Adipose tissue (tissue), 3 donors: ENCODE results near the gene NPLOC4. TPM values are rescaled to one million over a fixed set of nuclear protein-coding genes. Genes with fewer than 3 reads are reported as not detected.

Source experiments
- H3K27ac ChIP-seq: one replicate; pipeline ENCODE4 v1.5.1; 2013; ENCODE audit warnings: low read depth, low read length
- WGBS, 3 donors: extraction: QIAGEN DNeasy Blood & Tissue Kit; methylation state at CpG; one replicate each; pipeline ENCODE4 v1.1.7; 2013; 5-methylcytosine and 5-hydroxymethylcytosine counted together
- polyA plus RNA-seq, 3 donors: library from polyadenylated mRNA; stranded (reverse); fragments of 200-250 nt; gene quantifications; one replicate each; pipeline ENCODE4 v1.2.3, GENCODE V29; 2013
- donor health status: healthy with polysubstance abuse.
- donor health status: Bipolar disorder and iron deficiency.
- donor health status: healthy.

Gene NPLOC4
- polyA plus RNA-seq, 3 donors = 21.9 to 53.4 (median 30.8) TPM

GRCh38 chr17:81520021-81520901, 116.7 kb downstream of the NPLOC4 start:
- WGBS, 3 donors = 66 to 80% (median 71%) methylated on average over 13 to 14 of the region's 14 CpGs
- no peak overlapping the region for H3K27ac ChIP-seq

GRCh38 chr17:81519284-81520020, 117.5 kb downstream of the NPLOC4 start:
- 5 to 9% (median 8%) methylated on average over 46 to 61 of the region's 61 CpGs for WGBS, 3 donors
- H3K27ac ChIP-seq = no peak overlapping the region

GRCh38 chr17:81518785-81519283, 118.1 kb downstream of the NPLOC4 start:
- peak overlapping the region; percentile 1 for H3K27ac ChIP-seq
- WGBS, 3 donors = 1 to 19% (median 2%) methylated on average over 36 to 47 of the region's 47 CpGs

GRCh38 chr17:81518113-81518784, 118.7 kb downstream of the NPLOC4 start:
- peak overlapping the region; percentile 1 for H3K27ac ChIP-seq
- WGBS, 3 donors = 42 to 56% (median 45%) methylated on average over 21 to 24 of the region's 24 CpGs

- WGBS, 3 donors = 63 to 75% (median 70%) methylated on average over 23 to 24 of the region's 24 CpGs
- no peak overlapping the region for H3K27ac ChIP-seq
Observed at GRCh38 chr17:81517339-81518112, 119.4 kb downstream of the NPLOC4 start.

- WGBS, 3 donors = 85 to 93% (median 89%) methylated on average over 9 of the region's 9 CpGs
- H3K27ac ChIP-seq = no peak overlapping the region
Observed at GRCh38 chr17:81517009-81517338, 119.9 kb downstream of the NPLOC4 start.

GRCh38 chr17:81516439-81516838, 120.5 kb downstream of the NPLOC4 start:
- 73 to 84% (median 84%) methylated on average over 4 of the region's 4 CpGs for WGBS, 3 donors
- H3K27ac ChIP-seq = no peak overlapping the region

GRCh38 chr17:81515530-81516041, 121.3 kb downstream of the NPLOC4 start:
- WGBS, 3 donors = 53 to 72% (median 60%) methylated on average over 19 of the region's 19 CpGs
- no peak overlapping the region for H3K27ac ChIP-seq

GRCh38 chr17:81514739-81515529, 122.0 kb downstream of the NPLOC4 start:
- WGBS, 3 donors = 0 to 1% (median 0%) methylated on average over 48 to 82 of the region's 82 CpGs
- peak overlapping the region; percentile 99 for H3K27ac ChIP-seq

- H3K27ac ChIP-seq = peak overlapping the region; percentile 99
- WGBS, 3 donors = 0 to 2% (median 1%) methylated on average over 21 to 34 of the region's 34 CpGs
Observed at GRCh38 chr17:81514489-81514738, 122.5 kb downstream of the NPLOC4 start.

GRCh38 chr17:81513753-81514488, 123.0 kb downstream of the NPLOC4 start:
- WGBS, 3 donors = 1% methylated on average over 58 to 64 of the region's 64 CpGs
- H3K27ac ChIP-seq = peak overlapping the region; percentile 99

GRCh38 chr17:81513372-81513752, 123.5 kb downstream of the NPLOC4 start:
- 0 to 2% (median 1%) methylated on average over 18 to 23 of the region's 23 CpGs for WGBS, 3 donors
- peak overlapping the region; percentile 99 for H3K27ac ChIP-seq

GRCh38 chr17:81512562-81513371, 124.1 kb downstream of the NPLOC4 start, which contains the start of gene ACTG1:
TSS of gene ACTG1 (minus strand) at chr17:81512799. CDS start at chr17:81512354, 445 bp downstream.
- WGBS, 3 donors = 0 to 1% (median 1%) methylated on average over 61 to 111 of the region's 111 CpGs
- H3K27ac ChIP-seq = peak within 1 kb of the TSS; percentile 99

GRCh38 chr17:81511804-81512561, 124.9 kb downstream of the NPLOC4 start:
- 1% methylated on average over 59 to 62 of the region's 62 CpGs for WGBS, 3 donors
- H3K27ac ChIP-seq = peak overlapping the region; percentile 29

- H3K27ac ChIP-seq = no peak overlapping the region
- 2 to 3% (median 2%) methylated on average over 9 of the region's 9 CpGs for WGBS, 3 donors
Observed at GRCh38 chr17:81511554-81511803, 125.4 kb downstream of the NPLOC4 start.
